HepG2 (cell line): ENCODE results near the gene CTNNA3. TPM values are rescaled to one million over a fixed set of nuclear protein-coding genes. Genes with fewer than 3 reads are reported as not detected.

ENCODE experiments used
- ATAC-seq: fragments of 200-7000 bp; cut with Tn5 transposase; 3 replicates; pipeline ENCODE4 v1.9.1; 2020; ENCODE audit warnings: mild to moderate bottlenecking, moderate library complexity
- BruUV-seq: library from RNA; stranded (reverse); fragments of 400-500 nt; replicated peaks from 2 replicates; lab custom pipeline; 2021; lab: Mats Ljungman, UMichigan
- CTCF ChIA-PET: fragments of 300-600 bp; formaldehyde crosslinking; extraction: SDS; loops from one replicate; lab custom pipeline; 2021; ENCODE audit warnings: low total read pairs, inconsistent platforms, low intra/inter-chr PET ratio; lab: Yijun Ruan, JAX
- POLR2A ChIA-PET: fragments of 350-600 bp; sonication (Branson Sonifier 250); formaldehyde crosslinking; loops from one replicate; lab custom pipeline; 2020; ENCODE audit warnings: antibody characterized with exemption, inconsistent platforms; lab: Yijun Ruan, JAX
- DNase-seq: peaks from one replicate; pipeline ENCODE4 v3.0.0-alpha.2; 2015; ENCODE audit warnings: low spot score
- FAIRE-seq: peaks from 3 replicates; lab custom pipeline; 2011; peaks lifted over from hg19 to GRCh38; lab: Jason Lieb, UNC
- H2AFZ ChIP-seq: one replicate; pipeline ENCODE4 v1.6.1; 2011; ENCODE audit warnings: low read length, inconsistent platforms
- H3K27ac ChIP-seq: fragments of 300-600 bp; 3 replicates; pipeline ENCODE4 v1.8.0; 2011; ENCODE audit warnings: mixed run types, mild to moderate bottlenecking, mixed read lengths, low read length, inconsistent platforms; ENCODE audit not compliant: insufficient read depth; ENCODE audit errors: extremely low read length
- H3K27me3 ChIP-seq, 2 experiments: fragments of 200-600 bp in 1 of 2; 2 replicates in 1 of 2; 3 replicates in 1 of 2; pipeline versions ENCODE4 v1.6.0 to v1.8.0; 2011; ENCODE audit warnings: low read length in 2 of 2, mild to moderate bottlenecking in 2 of 2, moderate library complexity in 2 of 2, inconsistent platforms in 1 of 2; ENCODE audit not compliant: insufficient read depth in 2 of 2, control insufficient read depth in 1 of 2
- H3K36me3 ChIP-seq, 2 experiments: fragments of 200-600 bp in 1 of 2; replicated peaks in 1 of 2; 2 replicates in 1 of 2; 3 replicates in 1 of 2; pipeline versions ENCODE4 v1.5.1 to v1.8.0; 2011; ENCODE audit warnings: low read length in 2 of 2, inconsistent platforms in 1 of 2; ENCODE audit not compliant: insufficient read depth in 2 of 2, control insufficient read depth in 1 of 2
- H3K4me1 ChIP-seq: 2 replicates; pipeline ENCODE4 v1.5.1; 2012; ENCODE audit warnings: low read length, inconsistent platforms; ENCODE audit not compliant: insufficient read depth
- H3K4me2 ChIP-seq: 2 replicates; pipeline ENCODE4 v1.6.0; 2011; ENCODE audit warnings: low read depth, low read length, inconsistent platforms
- H3K4me3 ChIP-seq, 3 experiments: fragments of 200-600 bp in 1 of 3; sonication (generic), shearing (Covaris generic) in 1 of 3; replicated peaks in 1 of 3; 2 replicates each; pipeline ENCODE4 v1.5.1; 2011 to 2016; ENCODE audit warnings: low read length in 3 of 3, inconsistent platforms in 2 of 3, low read depth in 2 of 3, mild to moderate bottlenecking in 2 of 3, control low read depth in 1 of 3, mixed read lengths in 1 of 3; ENCODE audit not compliant: insufficient read depth in 1 of 3
- H3K79me2 ChIP-seq: one replicate; pipeline ENCODE4 v1.6.1; 2011; ENCODE audit warnings: low read length, inconsistent platforms; ENCODE audit not compliant: insufficient read depth
- H3K9ac ChIP-seq: 2 replicates; pipeline ENCODE4 v1.6.0; 2011; ENCODE audit warnings: mild to moderate bottlenecking, low read depth, low read length, inconsistent platforms; ENCODE audit not compliant: insufficient read depth
- H3K9me3 ChIP-seq: 2 replicates; pipeline ENCODE4 v1.5.1; 2012; ENCODE audit warnings: mild to moderate bottlenecking, low read length
- H4K20me1 ChIP-seq: 2 replicates; pipeline ENCODE4 v1.6.0; 2011; ENCODE audit warnings: inconsistent platforms, mild to moderate bottlenecking, low read length, moderate library complexity; ENCODE audit not compliant: insufficient read depth
- ATF6 ChIP-seq: sonication (generic); formaldehyde crosslinking; conservative IDR thresholded peaks from 2 replicates; pipeline ENCODE4 v1.4.0; 2020; ENCODE audit warnings: missing genetic modification reagents
- MTF1 ChIP-seq: sonication (generic); formaldehyde crosslinking; IDR thresholded peaks from 2 replicates; pipeline ENCODE4 v1.5.0; 2020; ENCODE audit warnings: missing genetic modification reagents
- PHF20 ChIP-seq: sonication (generic); formaldehyde crosslinking; IDR thresholded peaks from 2 replicates; pipeline ENCODE4 v1.5.0; 2020; ENCODE audit warnings: mild to moderate bottlenecking, missing genetic modification reagents
- RBM39 ChIP-seq: fragments of 200-400 bp; formaldehyde crosslinking; IDR thresholded peaks from one replicate; pipeline ENCODE4 v1.6.1; 2018; ENCODE audit warnings: antibody characterized with exemption, mild to moderate bottlenecking, low read depth, low read length; ENCODE audit not compliant: poor library complexity, severe bottlenecking
- SCMH1 ChIP-seq: sonication (generic); formaldehyde crosslinking; IDR thresholded peaks from 2 replicates; pipeline ENCODE4 v1.9.0; 2021; ENCODE audit warnings: missing genetic modification reagents, mild to moderate bottlenecking, borderline replicate concordance
- TOE1 ChIP-seq: sonication (generic); formaldehyde crosslinking; IDR thresholded peaks from 2 replicates; pipeline ENCODE4 v1.4.0; 2020; ENCODE audit warnings: mild to moderate bottlenecking, missing genetic modification reagents
- ZNF230 ChIP-seq: sonication (generic); formaldehyde crosslinking; IDR thresholded peaks from 2 replicates; pipeline ENCODE4 v1.4.0; 2020; ENCODE audit warnings: mild to moderate bottlenecking, missing genetic modification reagents
- ZNF317 ChIP-seq: sonication (generic); formaldehyde crosslinking; IDR thresholded peaks from 2 replicates; pipeline ENCODE4 v1.5.0; 2020; ENCODE audit warnings: mild to moderate bottlenecking, missing genetic modification reagents
- ZNF367 ChIP-seq: sonication (generic); formaldehyde crosslinking; IDR thresholded peaks from 2 replicates; pipeline ENCODE4 v1.4.0; 2020; ENCODE audit warnings: missing genetic modification reagents, borderline replicate concordance
- ZNF44 ChIP-seq: sonication (generic); formaldehyde crosslinking; IDR thresholded peaks from 2 replicates; pipeline ENCODE4 v1.5.1; 2020; ENCODE audit warnings: mild to moderate bottlenecking, missing genetic modification reagents
- ZNF552 ChIP-seq: sonication (generic); formaldehyde crosslinking; IDR thresholded peaks from 2 replicates; pipeline ENCODE4 v1.9.0; 2022; ENCODE audit warnings: missing genetic modification reagents, mild to moderate bottlenecking, borderline replicate concordance
- ZNF569 ChIP-seq: sonication (generic); formaldehyde crosslinking; IDR thresholded peaks from 2 replicates; pipeline ENCODE4 v1.5.0; 2020; ENCODE audit warnings: mild to moderate bottlenecking, missing genetic modification reagents, moderate library complexity, borderline replicate concordance
- ZNF615 ChIP-seq: sonication (generic); formaldehyde crosslinking; IDR thresholded peaks from 2 replicates; pipeline ENCODE4 v1.5.0; 2020; ENCODE audit warnings: mild to moderate bottlenecking, missing genetic modification reagents, borderline replicate concordance
- ZNF768 ChIP-seq: sonication (generic); formaldehyde crosslinking; IDR thresholded peaks from 2 replicates; pipeline ENCODE4 v1.4.0; 2020; ENCODE audit warnings: missing genetic modification reagents
- ZNF816 ChIP-seq: sonication (generic); formaldehyde crosslinking; IDR thresholded peaks from 2 replicates; pipeline ENCODE4 v1.8.0; 2022; ENCODE audit warnings: missing genetic modification reagents, mild to moderate bottlenecking, borderline replicate concordance
- ZSCAN31 ChIP-seq: sonication (generic); formaldehyde crosslinking; IDR thresholded peaks from 2 replicates; pipeline ENCODE4 v1.5.0; 2020; ENCODE audit warnings: low read depth, mild to moderate bottlenecking, missing genetic modification reagents
- WGBS: methylation state at CpG from one replicate; pipeline ENCODE4 v1.1.6; 2017; ENCODE audit warnings: low lambda C conversion rate; 5-methylcytosine and 5-hydroxymethylcytosine counted together
- in situ Hi-C: cut with HindIII; loops from 2 replicates; pipeline ENCODE4 v1.10.0; 2017; ENCODE audit warnings: low pct_unique_long_range_greater_than_20kb; ENCODE audit not compliant: extremely low pct_ligation_motif_present
- intact Hi-C: fragments of 100-400 bp; cut with micrococcal nuclease; formaldehyde crosslinking; loops from one replicate; pipeline ENCODE4 v1.10.0; 2022; ENCODE audit not compliant: unreplicated experiment
- polyA plus RNA-seq, 8 experiments: library from polyadenylated mRNA; depleted of rRNA in 3 of 8; stranded (reverse) in 7 of 8; unstranded in 1 of 8; fragments of >200 nt; fragmentation: Illumina TruSeq in 4 of 8; extraction: Trizol in 4 of 8; gene quantifications; 2 replicates each; pipeline versions ENCODE4 v1.2.1 to v1.2.3, GENCODE V29; 2011 to 2016; ENCODE audit warnings: low read depth in 4 of 8, missing spikeins in 1 of 8, mixed read lengths in 1 of 8; ENCODE audit not compliant: insufficient read depth in 1 of 8
- total RNA-seq, 5 experiments: library from RNA; depleted of rRNA; stranded (reverse); fragments of >200 nt; fragmentation: Illumina TruSeq; extraction: Trizol; gene quantifications; 2 replicates each; pipeline ENCODE4 v1.2.3, GENCODE V29; 2016; ENCODE audit warnings: low read depth in 1 of 5

CTNNA3 gene
- total and polyA plus RNA-seq, 2 of the 13 experiments (the other 11 are each of a cell fraction or from before 2014, with no cell fraction given), result not detected

- WGBS, result 4% methylated on average over 3 of the region's 3 CpGs
- CTCF ChIA-PET, result no interaction called here
Measured at GRCh38 chr10:67473850-67474633, 222.0 kb downstream of the CTNNA3 start.

More at GRCh38 chr10:67473850-67474633, 222.0 kb downstream of the CTNNA3 start:
- DNase-seq (no peak), FAIRE-seq (no peak), ATAC-seq (no peak)
- Histone ChIP-seq H3K9ac (no peak overlapping the region), H3K4me3 (no peak overlapping the region), H3K27me3 (no peaks in the 10 kb centered on the region), H3K79me2 (no peaks in the 10 kb centered on the region), H3K36me3 (no peaks in the 10 kb centered on the region), H3K27ac (no peak overlapping the region), H4K20me1 (no peaks in the 10 kb centered on the region), H3K9me3 (0 out of 2 replicates have a peak, but pooled peaks cover 14% of the 10 kb centered on the region), H2AFZ (no peak overlapping the region), H3K4me1 (no peaks in the 10 kb centered on the region), H3K4me2 (no peak overlapping the region)
- POLR2A ChIA-PET, result no interaction called here
- TF ChIP-seq ZNF569 (CRISPR knock-in tag) (no peak), ZNF552 (CRISPR knock-in tag) (no peak), SCMH1 (CRISPR knock-in tag) (no peak), ZNF44 (no peak), ATF6 (no peak), TOE1 (no peak), MTF1 (CRISPR knock-in tag) (no peak), ZSCAN31 (CRISPR knock-in tag) (no peak), PHF20 (CRISPR knock-in tag) (no peak), ZNF367 (CRISPR knock-in tag) (no peak), ZNF816 (CRISPR knock-in tag) (no peak), RBM39 (no peak), ZNF317 (no peak), ZNF768 (CRISPR knock-in tag) (no peak), ZNF230 (CRISPR knock-in tag) (no peak), ZNF615 (no peak)
- in situ Hi-C loops, result no loop called here
- BruUV-seq, result no TSS peak
- intact Hi-C loops, result no loop called here
